Hepatocyte (in vitro differentiated cells): ENCODE results near the gene FAM162B. TPM values are rescaled to one million over a fixed set of nuclear protein-coding genes. Genes with fewer than 3 reads are reported as not detected.

Experiments used
- polyA plus RNA-seq: library from polyadenylated mRNA; unstranded; fragments of >200 nt; fragmentation: Nextera tagmentation; extraction: Ambion mirVana; gene quantifications from 2 replicates; pipeline ENCODE4 v1.2.1, GENCODE V29; 2016
- total RNA-seq: library from RNA; depleted of rRNA; stranded (reverse); fragments of >200 nt; gene quantifications from 2 replicates; pipeline ENCODE4 v1.2.3, GENCODE V29; 2014

FAM162B gene
- total and polyA plus RNA-seq, 2 experiments from 2014 or later = 4.5 to 4.9 TPM

Other genes starting within 250 kb of the FAM162B start
- gene TRAPPC3L, start 220.0 kb downstream of the FAM162B start, total RNA-seq = 0.40 TPM in 1 of 2 replicates, not detected in the other
- gene TRAPPC3L, start 220.0 kb downstream of the FAM162B start, polyA plus RNA-seq = 1.2 TPM in 1 of 2 replicates, not detected in the other
- not detected in 2 replicates for gene CALHM4, start 212.0 kb downstream of the FAM162B start, total RNA-seq
- gene CALHM4, start 212.0 kb downstream of the FAM162B start, polyA plus RNA-seq = not detected in 2 replicates
- gene RWDD1, start 194.2 kb downstream of the FAM162B start, total RNA-seq = 41.0 and 54.1 TPM in 2 replicates
- gene RWDD1, start 194.2 kb downstream of the FAM162B start, polyA plus RNA-seq = 43.3 and 48.8 TPM in 2 replicates
- gene RSPH4A, start 149.2 kb downstream of the FAM162B start, total RNA-seq = 0.12 and 0.83 TPM in 2 replicates
- 0.43 and 0.46 TPM in 2 replicates for gene RSPH4A, start 149.2 kb downstream of the FAM162B start, polyA plus RNA-seq
- 17.0 and 20.4 TPM in 2 replicates for gene ZUP1, start 97.0 kb downstream of the FAM162B start, total RNA-seq
- 6.3 and 10.1 TPM in 2 replicates for gene ZUP1, start 97.0 kb downstream of the FAM162B start, polyA plus RNA-seq
- 14.8 and 20.5 TPM in 2 replicates for gene KPNA5, start 84.5 kb downstream of the FAM162B start, total RNA-seq
- 5.4 and 6.7 TPM in 2 replicates for gene KPNA5, start 84.5 kb downstream of the FAM162B start, polyA plus RNA-seq
- gene GPRC6A, start 63.4 kb upstream of the FAM162B start, total RNA-seq = 2.8 TPM in 2 replicates
- 0.36 and 0.80 TPM in 2 replicates for gene GPRC6A, start 63.4 kb upstream of the FAM162B start, polyA plus RNA-seq
- 5.1 and 6.8 TPM in 2 replicates for gene RFX6, start 111.5 kb upstream of the FAM162B start, total RNA-seq
- 3.7 and 4.1 TPM in 2 replicates for gene RFX6, start 111.5 kb upstream of the FAM162B start, polyA plus RNA-seq